ENCODE results near the gene OCRL.
A peak's percentile ranks its signal among the peaks of the same experiment; 100 is the strongest.

OCRL gene

GRCh38 chrX:129599499-129599898, 59.4 kb downstream of the OCRL start:
- H3K4me1 ChIP-seq (ENCODE audit: control insufficient read depth, insufficient read depth, low read length, poor library complexity, severe bottlenecking) = peaks cover 4% of the 10 kb centered on the region
- no peak overlapping the region for H3K27ac ChIP-seq (ENCODE audit: insufficient read depth, low read length, poor library complexity, severe bottlenecking)
- DNase-seq = no peak
- H3K27me3 ChIP-seq (replicated peaks; ENCODE audit: control insufficient read depth, insufficient read depth, low read length, poor library complexity, severe bottlenecking) = no peaks in the 10 kb centered on the region
- H3K4me3 ChIP-seq (ENCODE audit: insufficient read depth, low read depth, low read length, poor library complexity, severe bottlenecking) = no peak overlapping the region
- H3K9me3 ChIP-seq (ENCODE audit: control insufficient read depth, low read length) = no peaks in the 10 kb centered on the region
- no peaks in the 10 kb centered on the region for H3K36me3 ChIP-seq (ENCODE audit: control insufficient read depth, insufficient read depth, low read length)

DNA sequence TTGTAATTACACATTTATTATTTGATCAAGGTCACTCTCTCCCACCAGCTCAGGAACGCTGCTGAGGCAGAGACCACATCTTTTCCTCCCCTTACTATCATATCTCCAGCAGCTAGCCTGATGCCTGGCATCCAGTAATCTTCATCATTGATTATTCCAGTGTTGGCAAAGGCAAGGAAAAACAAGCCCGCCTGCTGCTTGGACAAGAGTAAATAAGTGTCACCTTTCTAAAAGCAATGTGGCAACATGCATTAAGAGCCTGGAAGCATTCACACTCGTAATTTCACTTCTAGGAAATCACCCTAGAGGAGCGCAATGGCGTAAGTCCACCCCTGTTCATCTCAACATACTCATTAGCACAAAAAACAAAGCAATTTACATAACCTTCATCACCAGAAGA, 59.9 kb downstream of the OCRL start:
- Histone ChIP-seq H3K27me3 (replicated peaks; ENCODE audit: control insufficient read depth, insufficient read depth, low read length, poor library complexity, severe bottlenecking) (no peaks in the 10 kb centered on the region), H3K27ac (ENCODE audit: insufficient read depth, low read length, poor library complexity, severe bottlenecking) (no peak overlapping the region), H3K4me3 (ENCODE audit: insufficient read depth, low read depth, low read length, poor library complexity, severe bottlenecking) (no peak overlapping the region), H3K36me3 (ENCODE audit: control insufficient read depth, insufficient read depth, low read length) (no peaks in the 10 kb centered on the region), H3K4me1 (ENCODE audit: control insufficient read depth, insufficient read depth, low read length, poor library complexity, severe bottlenecking) (peaks cover 8% of the 10 kb centered on the region), H3K9me3 (ENCODE audit: control insufficient read depth, low read length) (no peaks in the 10 kb centered on the region)
- no peak for DNase-seq

- Histone ChIP-seq H3K9me3 (ENCODE audit: control insufficient read depth, low read length) (no peaks in the 10 kb centered on the region), H3K4me3 (ENCODE audit: insufficient read depth, low read depth, low read length, poor library complexity, severe bottlenecking) (no peak overlapping the region), H3K36me3 (ENCODE audit: control insufficient read depth, insufficient read depth, low read length) (no peaks in the 10 kb centered on the region), H3K27me3 (replicated peaks; ENCODE audit: control insufficient read depth, insufficient read depth, low read length, poor library complexity, severe bottlenecking) (no peaks in the 10 kb centered on the region), H3K27ac (ENCODE audit: insufficient read depth, low read length, poor library complexity, severe bottlenecking) (no peak overlapping the region), H3K4me1 (ENCODE audit: control insufficient read depth, insufficient read depth, low read length, poor library complexity, severe bottlenecking) (peaks cover 8% of the 10 kb centered on the region)
- DNase-seq = no peak
Observed at GRCh38 chrX:129600981-129601424, 60.9 kb downstream of the OCRL start.

GRCh38 chrX:129606918-129607317, 66.9 kb downstream of the OCRL start:
- DNase-seq = peak; percentile 21 to 44 (median 25)
- peaks cover 13% of the 10 kb centered on the region for H3K4me1 ChIP-seq (ENCODE audit: control insufficient read depth, insufficient read depth, low read length, poor library complexity, severe bottlenecking)
- no peaks in the 10 kb centered on the region for H3K36me3 ChIP-seq (ENCODE audit: control insufficient read depth, insufficient read depth, low read length)
- H3K9me3 ChIP-seq (ENCODE audit: control insufficient read depth, low read length) = no peaks in the 10 kb centered on the region
- H3K4me3 ChIP-seq (ENCODE audit: insufficient read depth, low read depth, low read length, poor library complexity, severe bottlenecking) = no peak overlapping the region
- H3K27ac ChIP-seq (ENCODE audit: insufficient read depth, low read length, poor library complexity, severe bottlenecking) = no peak overlapping the region
- H3K27me3 ChIP-seq (replicated peaks; ENCODE audit: control insufficient read depth, insufficient read depth, low read length, poor library complexity, severe bottlenecking) = no peaks in the 10 kb centered on the region

DNA sequence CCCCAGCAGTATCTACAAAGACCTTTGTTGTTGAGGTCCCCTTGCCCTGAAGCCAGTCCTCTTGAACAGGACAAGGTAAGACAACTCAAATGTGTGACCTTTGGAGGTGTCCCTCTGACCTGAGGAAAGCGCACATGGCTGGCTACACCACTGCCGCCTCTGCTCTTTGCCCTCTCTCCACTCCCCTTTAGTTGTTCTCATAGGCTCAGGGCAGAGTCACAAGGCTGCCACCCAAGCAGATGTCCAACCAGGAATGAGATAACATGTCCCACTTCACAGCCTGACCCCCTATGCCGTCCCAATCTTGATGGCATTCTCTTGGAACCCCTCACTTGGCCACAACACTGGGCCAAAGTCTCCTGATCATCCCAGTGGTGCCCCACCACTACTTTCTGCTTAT, 68.4 kb downstream of the OCRL start:
- no peaks in the 10 kb centered on the region for H3K9me3 ChIP-seq (ENCODE audit: control insufficient read depth, low read length)
- H3K4me3 ChIP-seq (ENCODE audit: insufficient read depth, low read depth, low read length, poor library complexity, severe bottlenecking) = no peak overlapping the region
- peaks cover 13% of the 10 kb centered on the region for H3K4me1 ChIP-seq (ENCODE audit: control insufficient read depth, insufficient read depth, low read length, poor library complexity, severe bottlenecking)
- DNase-seq = no peak
- H3K27me3 ChIP-seq (replicated peaks; ENCODE audit: control insufficient read depth, insufficient read depth, low read length, poor library complexity, severe bottlenecking) = no peaks in the 10 kb centered on the region
- H3K36me3 ChIP-seq (ENCODE audit: control insufficient read depth, insufficient read depth, low read length) = no peaks in the 10 kb centered on the region
- no peak overlapping the region for H3K27ac ChIP-seq (ENCODE audit: insufficient read depth, low read length, poor library complexity, severe bottlenecking)

DNA sequence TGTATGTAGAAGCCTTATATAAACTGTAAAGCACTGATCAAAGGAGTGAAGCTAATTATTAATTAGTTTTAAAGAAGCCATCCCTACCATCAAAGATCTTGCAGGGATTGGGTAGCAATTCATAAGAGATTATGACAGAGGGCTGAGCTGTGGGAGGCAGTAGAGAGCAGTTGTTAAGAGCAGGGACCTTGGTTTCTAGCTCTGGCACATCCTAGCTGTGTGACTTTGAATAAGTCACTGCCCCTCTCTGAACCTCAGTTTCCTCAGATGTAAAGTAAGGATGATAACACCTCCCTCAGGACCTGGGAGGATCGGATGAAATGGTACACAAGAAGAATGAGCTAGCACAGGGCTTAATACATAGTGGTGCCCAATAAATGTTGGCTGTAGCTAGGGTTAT, 69.3 kb downstream of the OCRL start:
- no peaks in the 10 kb centered on the region for H3K36me3 ChIP-seq (ENCODE audit: control insufficient read depth, insufficient read depth, low read length)
- no peak overlapping the region for H3K4me3 ChIP-seq (ENCODE audit: insufficient read depth, low read depth, low read length, poor library complexity, severe bottlenecking)
- no peak for DNase-seq
- H3K27me3 ChIP-seq (replicated peaks; ENCODE audit: control insufficient read depth, insufficient read depth, low read length, poor library complexity, severe bottlenecking) = no peaks in the 10 kb centered on the region
- H3K9me3 ChIP-seq (ENCODE audit: control insufficient read depth, low read length) = no peaks in the 10 kb centered on the region
- peaks cover 10% of the 10 kb centered on the region for H3K4me1 ChIP-seq (ENCODE audit: control insufficient read depth, insufficient read depth, low read length, poor library complexity, severe bottlenecking)
- H3K27ac ChIP-seq (ENCODE audit: insufficient read depth, low read length, poor library complexity, severe bottlenecking) = no peak overlapping the region

DNA sequence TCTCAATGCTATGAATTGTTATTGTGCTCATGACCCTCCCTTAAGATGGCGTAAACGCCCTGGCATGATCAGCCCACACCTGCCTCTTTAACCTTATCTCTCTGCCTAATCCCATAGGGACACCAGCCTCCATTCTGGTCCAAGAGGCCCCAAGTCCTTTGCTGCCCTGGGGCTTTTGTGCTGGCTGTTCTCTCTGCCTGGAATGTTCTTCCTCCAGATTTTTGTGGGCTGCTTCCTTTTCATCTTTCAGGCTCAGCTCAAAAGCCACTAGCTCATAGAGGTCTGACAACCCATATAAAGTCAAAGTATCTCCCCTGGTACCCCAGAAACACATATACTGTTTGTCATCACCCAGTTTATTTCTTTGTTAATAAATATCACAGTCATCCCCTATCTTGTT, 72.3 kb downstream of the OCRL start:
- Histone ChIP-seq H3K9me3 (ENCODE audit: control insufficient read depth, low read length) (no peaks in the 10 kb centered on the region), H3K27me3 (replicated peaks; ENCODE audit: control insufficient read depth, insufficient read depth, low read length, poor library complexity, severe bottlenecking) (no peaks in the 10 kb centered on the region), H3K36me3 (ENCODE audit: control insufficient read depth, insufficient read depth, low read length) (no peaks in the 10 kb centered on the region), H3K4me1 (ENCODE audit: control insufficient read depth, insufficient read depth, low read length, poor library complexity, severe bottlenecking) (no peaks in the 10 kb centered on the region), H3K4me3 (ENCODE audit: insufficient read depth, low read depth, low read length, poor library complexity, severe bottlenecking) (no peak overlapping the region), H3K27ac (ENCODE audit: insufficient read depth, low read length, poor library complexity, severe bottlenecking) (no peak overlapping the region)
- DNase-seq = no peak

DNA sequence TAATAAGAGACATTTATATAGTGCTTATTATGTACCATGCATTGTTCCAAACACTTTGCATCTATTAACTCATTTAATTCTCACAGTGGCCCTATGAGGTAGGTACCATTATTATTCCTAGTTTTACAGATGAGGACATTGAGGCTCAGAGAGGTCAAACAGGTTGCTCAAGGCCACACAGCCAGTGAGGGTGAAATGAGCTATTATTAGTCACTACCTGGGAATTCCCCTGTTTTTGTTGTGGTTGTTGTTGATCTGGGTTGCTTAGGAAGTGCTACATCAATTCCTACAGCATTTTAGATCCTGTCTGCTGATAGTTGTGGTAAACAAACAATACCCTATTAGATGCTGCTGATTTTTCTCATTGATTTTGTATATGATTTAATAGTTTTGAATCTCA, 73.5 kb downstream of the OCRL start:
- H3K4me1 ChIP-seq (ENCODE audit: control insufficient read depth, insufficient read depth, low read length, poor library complexity, severe bottlenecking) = no peaks in the 10 kb centered on the region
- DNase-seq = no peak
- no peaks in the 10 kb centered on the region for H3K27me3 ChIP-seq (replicated peaks; ENCODE audit: control insufficient read depth, insufficient read depth, low read length, poor library complexity, severe bottlenecking)
- no peaks in the 10 kb centered on the region for H3K36me3 ChIP-seq (ENCODE audit: control insufficient read depth, insufficient read depth, low read length)
- no peak overlapping the region for H3K27ac ChIP-seq (ENCODE audit: insufficient read depth, low read length, poor library complexity, severe bottlenecking)
- H3K4me3 ChIP-seq (ENCODE audit: insufficient read depth, low read depth, low read length, poor library complexity, severe bottlenecking) = no peak overlapping the region
- H3K9me3 ChIP-seq (ENCODE audit: control insufficient read depth, low read length) = no peaks in the 10 kb centered on the region

DNA sequence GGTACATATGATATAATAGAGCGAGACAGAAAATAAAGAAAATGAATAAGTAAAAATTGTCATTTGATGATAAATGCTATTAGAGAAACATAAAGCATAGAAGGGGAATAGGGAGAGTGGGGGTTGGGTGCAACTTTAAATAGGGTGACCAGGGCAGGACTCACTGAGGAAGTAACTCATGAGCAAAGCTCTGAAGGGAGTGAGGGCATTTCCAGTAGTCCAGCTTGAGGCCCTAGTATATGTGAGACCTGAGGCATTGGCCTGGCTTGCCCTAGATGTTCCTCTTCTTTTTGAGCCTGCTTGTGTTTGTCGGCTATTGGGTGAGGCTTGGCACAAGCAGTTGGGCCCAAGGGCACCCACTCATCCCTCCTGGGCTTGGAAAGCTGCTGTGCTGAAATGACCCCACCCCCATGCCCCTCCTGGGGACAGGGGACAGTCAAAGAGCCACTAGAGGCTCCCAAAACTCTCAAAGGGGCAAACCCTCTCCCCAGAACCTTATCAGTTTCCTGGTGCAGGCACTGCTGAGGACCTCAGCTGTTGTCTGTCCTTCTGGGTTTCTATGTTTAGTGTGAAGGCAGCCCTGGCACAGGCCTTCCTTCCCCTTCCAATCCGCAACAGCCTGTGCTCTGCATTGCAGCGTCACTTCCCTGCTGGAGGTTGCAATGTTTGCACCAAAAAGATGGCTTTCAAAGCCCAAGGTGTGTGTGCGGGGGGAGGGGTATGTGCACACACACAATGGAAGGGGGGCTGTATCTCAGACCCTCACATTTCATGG, 74.6 kb downstream of the OCRL start:
- Histone ChIP-seq H3K27me3 (replicated peaks; ENCODE audit: control insufficient read depth, insufficient read depth, low read length, poor library complexity, severe bottlenecking) (no peaks in the 10 kb centered on the region), H3K4me1 (ENCODE audit: control insufficient read depth, insufficient read depth, low read length, poor library complexity, severe bottlenecking) (no peaks in the 10 kb centered on the region), H3K36me3 (ENCODE audit: control insufficient read depth, insufficient read depth, low read length) (no peaks in the 10 kb centered on the region), H3K9me3 (ENCODE audit: control insufficient read depth, low read length) (no peaks in the 10 kb centered on the region), H3K4me3 (ENCODE audit: insufficient read depth, low read depth, low read length, poor library complexity, severe bottlenecking) (no peak overlapping the region), H3K27ac (ENCODE audit: insufficient read depth, low read length, poor library complexity, severe bottlenecking) (no peak overlapping the region)
- DNase-seq = no peak

DNA sequence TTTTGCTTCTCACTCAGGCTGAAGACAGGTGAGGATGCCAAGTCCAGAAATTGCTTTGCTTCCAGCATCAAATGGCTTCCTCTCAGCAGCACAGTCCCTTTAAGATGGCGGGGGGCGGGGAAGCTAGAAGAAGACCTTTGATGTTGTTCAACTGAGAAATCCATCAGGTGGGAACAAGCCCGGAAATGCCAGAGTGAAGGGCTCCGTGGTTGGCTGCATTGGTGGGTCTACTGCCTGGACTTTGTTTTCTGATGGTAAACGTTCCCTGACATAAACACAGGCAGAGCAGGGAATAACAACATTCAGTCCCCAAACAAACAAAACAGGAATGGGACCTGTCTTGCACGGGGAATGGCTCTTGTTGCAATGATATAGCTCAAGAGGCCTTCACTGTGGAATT, 77.4 kb downstream of the OCRL start:
- H3K27me3 ChIP-seq (replicated peaks; ENCODE audit: control insufficient read depth, insufficient read depth, low read length, poor library complexity, severe bottlenecking) = no peaks in the 10 kb centered on the region
- H3K9me3 ChIP-seq (ENCODE audit: control insufficient read depth, low read length) = no peaks in the 10 kb centered on the region
- DNase-seq = no peak
- H3K4me1 ChIP-seq (ENCODE audit: control insufficient read depth, insufficient read depth, low read length, poor library complexity, severe bottlenecking) = no peaks in the 10 kb centered on the region
- H3K4me3 ChIP-seq (ENCODE audit: insufficient read depth, low read depth, low read length, poor library complexity, severe bottlenecking) = no peak overlapping the region
- H3K27ac ChIP-seq (ENCODE audit: insufficient read depth, low read length, poor library complexity, severe bottlenecking) = no peak overlapping the region
- H3K36me3 ChIP-seq (ENCODE audit: control insufficient read depth, insufficient read depth, low read length) = no peaks in the 10 kb centered on the region

Data from effector memory CD4-positive, alpha-beta T cell (primary cell).